NOMO-1 (cell line): Measurements from ENCODE around the gene HOPX.
"Not testable (repeated sequence)": the region's sequence is repeated elsewhere in the genome, so short reads cannot be mapped to it uniquely, and the experiment has no call there.

Experiments
- DNase-seq, 2 experiments: peaks; one replicate each; lab custom pipeline; 2025; ENCODE audit not compliant: unreplicated experiment in 2 of 2; lab: John Stamatoyannopoulos, UW

Gene HOPX

GRCh38 chr4:56681158-56681852 is at the start of gene HOPX:
Gene HOPX (minus strand): TSS chr4:56681296. CDS start chr4:56657816, 23,480 bp downstream.
- DNase-seq, result peak; percentile 49 to 87

GRCh38 chr4:56730097-56730496 is 49.0 kb upstream of the HOPX start:
- no peak for DNase-seq

- DNase-seq, result peak; percentile 44 to 67
Measured at GRCh38 chr4:56728512-56728911, 47.4 kb upstream of the HOPX start.

- no peak for DNase-seq
Measured at GRCh38 chr4:56727150-56727549, 46.1 kb upstream of the HOPX start.

GRCh38 chr4:56726593-56726992 is 45.5 kb upstream of the HOPX start:
- DNase-seq, result not testable (repeated sequence)

- DNase-seq, result no peak
Measured at GRCh38 chr4:56723659-56724230, 42.6 kb upstream of the HOPX start.

GRCh38 chr4:56723201-56723605 is 42.1 kb upstream of the HOPX start:
- DNase-seq, result peak in 1 of 2 experiments; percentile 24

GRCh38 chr4:56708146-56708545 is 27.1 kb upstream of the HOPX start:
- no peak for DNase-seq

- no peak for DNase-seq
Measured at GRCh38 chr4:56705966-56706365, 24.9 kb upstream of the HOPX start.

GRCh38 chr4:56705334-56705733 is 24.2 kb upstream of the HOPX start:
- no peak for DNase-seq

GRCh38 chr4:56704089-56704871 is 23.2 kb upstream of the HOPX start:
- no peak for DNase-seq

- DNase-seq, result no peak
Measured at GRCh38 chr4:56703378-56703777, 22.3 kb upstream of the HOPX start.

GRCh38 chr4:56701644-56702043 is 20.5 kb upstream of the HOPX start:
- DNase-seq, result no peak

GRCh38 chr4:56701161-56701480 is 20.0 kb upstream of the HOPX start:
- DNase-seq, result peak in 1 of 2 experiments; percentile 22

- no peak for DNase-seq
Measured at GRCh38 chr4:56699537-56700105, 18.5 kb upstream of the HOPX start.

- DNase-seq, result no peak
Measured at GRCh38 chr4:56698329-56698728, 17.2 kb upstream of the HOPX start.

- DNase-seq, result no peak
Measured at GRCh38 chr4:56696056-56696455, 15.0 kb upstream of the HOPX start.

GRCh38 chr4:56693476-56693875 is 12.4 kb upstream of the HOPX start:
- not testable (repeated sequence) for DNase-seq

GRCh38 chr4:56692576-56692975 is 11.5 kb upstream of the HOPX start:
- DNase-seq, result no peak

- no peak for DNase-seq
Measured at GRCh38 chr4:56691425-56691824, 10.3 kb upstream of the HOPX start.

GRCh38 chr4:56690393-56690792 is 9.3 kb upstream of the HOPX start:
- no peak for DNase-seq
